Neural cell (in vitro differentiated cells): Measurements from ENCODE around the gene EPHX1. TPM values are rescaled to one million over a fixed set of nuclear protein-coding genes. Genes with fewer than 3 reads are reported as not detected.

ENCODE experiments used
- H2AFZ ChIP-seq: fragments of 200-600, 300-800 bp; sonication (generic), shearing (Covaris generic); 2 replicates; pipeline ENCODE4 v1.6.0; 2014; ENCODE audit warnings: low read depth, mild to moderate bottlenecking, antibody characterized with exemption, low read length, moderate library complexity
- H3F3A ChIP-seq: fragments of 200-600 bp; shearing (Covaris generic); 2 replicates; pipeline ENCODE4 v1.6.1; 2016; ENCODE audit warnings: mild to moderate bottlenecking, moderate library complexity, mixed read lengths, antibody characterized with exemption, low read length; ENCODE audit not compliant: insufficient read depth, poor library complexity, severe bottlenecking
- H3K27ac ChIP-seq: fragments of 200-600, 300-800 bp; sonication (generic), shearing (Covaris generic); 2 replicates; pipeline ENCODE4 v1.5.1; 2014; ENCODE audit warnings: mild to moderate bottlenecking, low read length, moderate library complexity
- H3K27me3 ChIP-seq: fragments of 300-800, 200-600 bp; sonication (generic), shearing (Covaris generic); 2 replicates; pipeline ENCODE4 v1.6.0; 2014; ENCODE audit warnings: mild to moderate bottlenecking, low read depth, low read length, moderate library complexity; ENCODE audit not compliant: insufficient read depth
- H3K36me3 ChIP-seq: fragments of 300-800, 200-600 bp; sonication (generic), shearing (Covaris generic); 2 replicates; pipeline ENCODE4 v1.5.1; 2014; ENCODE audit warnings: mild to moderate bottlenecking, antibody characterized with exemption, low read length, moderate library complexity; ENCODE audit not compliant: insufficient read depth
- H3K4me2 ChIP-seq: fragments of 300-800, 200-600 bp; sonication (generic), shearing (Covaris generic); 2 replicates; pipeline ENCODE4 v1.6.0; 2014; ENCODE audit warnings: mild to moderate bottlenecking, low read length
- H3K4me3 ChIP-seq: fragments of 300-800, 200-600 bp; sonication (generic), shearing (Covaris generic); 2 replicates; pipeline ENCODE4 v1.5.1; 2014; ENCODE audit warnings: mild to moderate bottlenecking, low read length, moderate library complexity
- H3K79me2 ChIP-seq: fragments of 200-600 bp; shearing (Covaris generic); replicated peaks from 2 replicates; pipeline ENCODE4 v1.6.0; 2014; ENCODE audit warnings: mild to moderate bottlenecking, low read length, moderate library complexity; ENCODE audit not compliant: insufficient read depth
- H3K9ac ChIP-seq: fragments of 300-800, 200-600 bp; sonication (generic), shearing (Covaris generic); 2 replicates; pipeline ENCODE4 v1.6.1; 2016; ENCODE audit warnings: mild to moderate bottlenecking, low read length, mixed read lengths
- H3K9me2 ChIP-seq: fragments of 200-600 bp; shearing (Covaris generic); 2 replicates; pipeline ENCODE4 v1.6.1; 2016; ENCODE audit warnings: mild to moderate bottlenecking, low read length, mixed read lengths; ENCODE audit not compliant: insufficient read depth
- H3K9me3 ChIP-seq: fragments of 200-600, 300-800 bp; sonication (generic), shearing (Covaris generic); 2 replicates; pipeline ENCODE4 v1.6.1; 2016; ENCODE audit warnings: mild to moderate bottlenecking, mixed run types, low read length, moderate library complexity, mixed read lengths
- H4K20me1 ChIP-seq: fragments of 200-600 bp; shearing (Covaris generic); 2 replicates; pipeline ENCODE4 v1.6.1; 2016; ENCODE audit warnings: mild to moderate bottlenecking, mixed run types; ENCODE audit not compliant: insufficient read depth
- CTCF ChIP-seq: fragments of 450-650 bp; IDR thresholded peaks from 2 replicates; pipeline ENCODE4 v1.5.1; 2014; ENCODE audit warnings: antibody characterized with exemption, mild to moderate bottlenecking, moderate library complexity; ENCODE audit not compliant: poor library complexity, severe bottlenecking
- EP300 ChIP-seq: fragments of 450-650 bp; conservative IDR thresholded peaks from 2 replicates; pipeline ENCODE4 v1.6.1; 2014; ENCODE audit warnings: antibody characterized with exemption, mild to moderate bottlenecking, moderate library complexity; ENCODE audit not compliant: poor library complexity, severe bottlenecking
- EZH2 ChIP-seq: fragments of 200-600, 300-800 bp; shearing (Covaris generic), sonication (generic); IDR thresholded peaks from 2 replicates; pipeline ENCODE4 v1.6.1; 2014; ENCODE audit warnings: antibody characterized with exemption, low read length, borderline replicate concordance, mild to moderate bottlenecking; ENCODE audit not compliant: insufficient read depth, poor library complexity, severe bottlenecking
- MXI1 ChIP-seq: fragments of 450-650 bp; conservative IDR thresholded peaks from 2 replicates; pipeline ENCODE4 v1.6.1; 2014; ENCODE audit warnings: antibody characterized with exemption, mild to moderate bottlenecking; ENCODE audit not compliant: poor library complexity, severe bottlenecking
- POLR2AphosphoS5 ChIP-seq: IDR thresholded peaks from 2 replicates; pipeline ENCODE4 v1.6.1; 2012
- RAD21 ChIP-seq: fragments of 450-650 bp; conservative IDR thresholded peaks from 2 replicates; pipeline ENCODE4 v1.6.1; 2014; ENCODE audit warnings: antibody characterized with exemption, mild to moderate bottlenecking, moderate library complexity
- REST ChIP-seq: IDR thresholded peaks from 2 replicates; pipeline ENCODE4 v1.6.1; 2012; ENCODE audit warnings: borderline replicate concordance
- SMC3 ChIP-seq: fragments of 450-650 bp; conservative IDR thresholded peaks from 2 replicates; pipeline ENCODE4 v1.6.1; 2014; ENCODE audit warnings: antibody characterized with exemption, mild to moderate bottlenecking, moderate library complexity; ENCODE audit not compliant: poor library complexity
- TAF1 ChIP-seq: IDR thresholded peaks from 2 replicates; pipeline ENCODE4 v1.6.1; 2012; ENCODE audit warnings: low read depth
- polyA plus RNA-seq: library from polyadenylated mRNA; depleted of rRNA; stranded (reverse); fragments of >200 nt; gene quantifications from 2 replicates; pipeline ENCODE4 v1.2.3, GENCODE V29; 2014

EPHX1 gene
- polyA plus RNA-seq, 1 donor from 2014 or later, result 8.7 TPM

GRCh38 chr1:225772323-225772768 lies 37.6 kb upstream of the EPHX1 start:
- Histone ChIP-seq H2AFZ (no peak overlapping the region), H3K4me2 (no peak overlapping the region), H3K27ac (no peak overlapping the region)

GRCh38 chr1:225772848-225773247 lies 37.1 kb upstream of the EPHX1 start:
- Histone ChIP-seq H3K9me2 (no peaks in the 10 kb centered on the region), H3K79me2 (no peaks in the 10 kb centered on the region), H3K4me2 (no peak overlapping the region), H3K27me3 (no peaks in the 10 kb centered on the region), H4K20me1 (no peaks in the 10 kb centered on the region), H3K36me3 (no peaks in the 10 kb centered on the region), H3F3A (no peaks in the 10 kb centered on the region), H3K27ac (no peak overlapping the region), H3K9ac (no peak overlapping the region), H3K4me3 (no peak overlapping the region), H2AFZ (no peak overlapping the region), H3K9me3 (no peaks in the 10 kb centered on the region)
- TF ChIP-seq CTCF (no peak), REST (no peak), EZH2 (no peak), SMC3 (no peak), MXI1 (no peak), RAD21 (no peak)

More at GRCh38 chr1:225772323-225772768, 37.6 kb upstream of the EPHX1 start:
- no peaks in the 10 kb centered on the region for H3K27me3 ChIP-seq
- H3K9me2 ChIP-seq, result no peaks in the 10 kb centered on the region
- H3K9ac ChIP-seq, result no peak overlapping the region
- H4K20me1 ChIP-seq, result no peaks in the 10 kb centered on the region
- H3K36me3 ChIP-seq, result no peaks in the 10 kb centered on the region
- no peaks in the 10 kb centered on the region for H3K9me3 ChIP-seq
- H3K4me3 ChIP-seq, result no peak overlapping the region
- peak; percentile 80 for TF ChIP-seq RAD21
- TF ChIP-seq POLR2AphosphoS5, result no peak
- no peak for TF ChIP-seq REST
- peak; percentile 74 for TF ChIP-seq CTCF
- no peak for TF ChIP-seq TAF1
- TF ChIP-seq EP300, result no peak
- no peak for TF ChIP-seq EZH2
- no peak for TF ChIP-seq MXI1
- peak; percentile 80 for TF ChIP-seq SMC3
- no peaks in the 10 kb centered on the region for H3F3A ChIP-seq
- H3K79me2 ChIP-seq, result no peaks in the 10 kb centered on the region
